HEK293 (cell line): ENCODE results near the gene BCAS3.

ENCODE experiments used
- CTCF ChIA-PET: fragments of 350-600 bp; formaldehyde crosslinking; extraction: SDS; loops from one replicate; lab custom pipeline; 2021; ENCODE audit warnings: antibody characterized with exemption; lab: Yijun Ruan, JAX
- POLR2A ChIA-PET: fragments of 300-600 bp; formaldehyde crosslinking; extraction: SDS; loops from one replicate; lab custom pipeline; 2020; ENCODE audit warnings: antibody characterized with exemption, inconsistent platforms; lab: Yijun Ruan, JAX
- H3K27ac ChIP-seq: fragments of 200-500 bp; sonication (Bioruptor generic); 2 replicates; pipeline ENCODE4 v1.5.1; 2014; ENCODE audit warnings: low read depth, low read length, control low read depth, inconsistent platforms; ENCODE audit errors: extremely low read depth
- H3K36me3 ChIP-seq, 2 experiments: fragments of 200-500 bp in 1 of 2; sonication (Bioruptor generic) in 1 of 2; 1 replicate in 1 of 2; 2 replicates in 1 of 2; pipeline ENCODE4 v1.5.1; 2014 to 2017; ENCODE audit warnings: inconsistent platforms in 2 of 2, low read length in 2 of 2; ENCODE audit not compliant: control insufficient read depth in 2 of 2, insufficient read depth in 1 of 2
- H3K4me1 ChIP-seq: fragments of 200-500 bp; sonication (Bioruptor generic); 2 replicates; pipeline ENCODE4 v1.5.1; 2014; ENCODE audit warnings: mild to moderate bottlenecking, low read length, inconsistent platforms; ENCODE audit not compliant: control insufficient read depth, insufficient read depth
- H3K4me3 ChIP-seq: 2 replicates; pipeline ENCODE4 v1.5.1; 2011; ENCODE audit warnings: low read depth, mild to moderate bottlenecking, control low read depth, low read length, moderate library complexity
- H3K9me3 ChIP-seq: fragments of 200-500 bp; sonication (Bioruptor generic); 2 replicates; pipeline ENCODE4 v1.5.1; 2014; ENCODE audit warnings: low read depth, low read length, inconsistent platforms; ENCODE audit not compliant: control insufficient read depth, insufficient read depth
- FEZF1 ChIP-seq: fragments of 450-650 bp; formaldehyde crosslinking; IDR thresholded peaks from 2 replicates; pipeline ENCODE4 v1.5.1; 2016; ENCODE audit warnings: missing biosample characterization, missing genetic modification characterization
- HIC1 ChIP-seq: fragments of 450-650 bp; formaldehyde crosslinking; IDR thresholded peaks from 2 replicates; pipeline ENCODE4 v1.5.1; 2016; ENCODE audit warnings: missing biosample characterization, missing genetic modification characterization
- MZF1 ChIP-seq: fragments of 450-650 bp; formaldehyde crosslinking; IDR thresholded peaks from 2 replicates; pipeline ENCODE4 v1.5.1; 2017; ENCODE audit warnings: missing biosample characterization, missing genetic modification characterization, borderline replicate concordance
- OVOL3 ChIP-seq: fragments of 450-650 bp; formaldehyde crosslinking; IDR thresholded peaks from 2 replicates; pipeline ENCODE4 v1.5.1; 2016; ENCODE audit warnings: missing biosample characterization, missing genetic modification characterization
- PRDM4 ChIP-seq: fragments of 450-650 bp; formaldehyde crosslinking; IDR thresholded peaks from 2 replicates; pipeline ENCODE4 v1.5.1; 2017; ENCODE audit warnings: missing biosample characterization, missing genetic modification characterization
- RBAK ChIP-seq: fragments of 450-650 bp; formaldehyde crosslinking; IDR thresholded peaks from 2 replicates; pipeline ENCODE4 v1.5.1; 2016; ENCODE audit warnings: missing biosample characterization, missing genetic modification characterization
- SETDB1 ChIP-seq: IDR thresholded peaks from one replicate; pipeline ENCODE4 v1.6.1; 2017; ENCODE audit warnings: mild to moderate bottlenecking, low read length, moderate library complexity, mixed read lengths; ENCODE audit not compliant: insufficient read length
- ZNF10 ChIP-seq: fragments of 450-650 bp; formaldehyde crosslinking; IDR thresholded peaks from 2 replicates; pipeline ENCODE4 v1.5.1; 2017; ENCODE audit warnings: missing biosample characterization, missing genetic modification characterization
- ZNF133 ChIP-seq: fragments of 450-650 bp; formaldehyde crosslinking; IDR thresholded peaks from 2 replicates; pipeline ENCODE4 v1.5.1; 2016; ENCODE audit warnings: missing biosample characterization, missing genetic modification characterization
- ZNF157 ChIP-seq: fragments of 450-650 bp; formaldehyde crosslinking; IDR thresholded peaks from 2 replicates; pipeline ENCODE4 v1.5.1; 2016; ENCODE audit warnings: missing biosample characterization, missing genetic modification characterization
- ZNF248 ChIP-seq: fragments of 450-650 bp; formaldehyde crosslinking; IDR thresholded peaks from 2 replicates; pipeline ENCODE4 v1.5.1; 2017; ENCODE audit warnings: missing biosample characterization, missing genetic modification characterization
- ZNF341 ChIP-seq: fragments of 450-650 bp; formaldehyde crosslinking; IDR thresholded peaks from 2 replicates; pipeline ENCODE4; 2016; ENCODE audit warnings: low read depth, missing biosample characterization, missing genetic modification characterization
- ZNF362 ChIP-seq: fragments of 450-650 bp; formaldehyde crosslinking; IDR thresholded peaks from 2 replicates; pipeline ENCODE4 v1.5.1; 2016; ENCODE audit warnings: missing biosample characterization, missing genetic modification characterization
- ZNF366 ChIP-seq: fragments of 450-650 bp; formaldehyde crosslinking; conservative IDR thresholded peaks from 2 replicates; pipeline ENCODE4 v1.5.1; 2016; ENCODE audit warnings: missing biosample characterization, missing genetic modification characterization
- ZNF426 ChIP-seq: fragments of 450-650 bp; formaldehyde crosslinking; IDR thresholded peaks from 2 replicates; pipeline ENCODE4 v1.5.1; 2017; ENCODE audit warnings: missing biosample characterization, missing genetic modification characterization, mild to moderate bottlenecking, inconsistent platforms, moderate library complexity
- ZNF449 ChIP-seq: fragments of 450-650 bp; formaldehyde crosslinking; IDR thresholded peaks from 2 replicates; pipeline ENCODE4 v1.5.1; 2017; ENCODE audit warnings: missing biosample characterization, mild to moderate bottlenecking, missing genetic modification characterization, moderate library complexity
- ZNF548 ChIP-seq: fragments of 450-650 bp; formaldehyde crosslinking; IDR thresholded peaks from 2 replicates; pipeline ENCODE4 v1.5.1; 2016; ENCODE audit warnings: missing biosample characterization, missing genetic modification characterization
- ZNF768 ChIP-seq: fragments of 450-650 bp; formaldehyde crosslinking; IDR thresholded peaks from 2 replicates; pipeline ENCODE4 v1.5.1; 2018; ENCODE audit warnings: missing biosample characterization, mild to moderate bottlenecking, missing genetic modification characterization
- ZNF843 ChIP-seq: fragments of 450-650 bp; formaldehyde crosslinking; IDR thresholded peaks from 2 replicates; pipeline ENCODE4 v1.5.1; 2016; ENCODE audit warnings: missing biosample characterization, missing genetic modification characterization
- ZSCAN18 ChIP-seq: fragments of 450-650 bp; formaldehyde crosslinking; IDR thresholded peaks from 2 replicates; pipeline ENCODE4 v1.5.1; 2016; ENCODE audit warnings: missing biosample characterization, missing genetic modification characterization
- ZSCAN23 ChIP-seq: fragments of 450-650 bp; formaldehyde crosslinking; IDR thresholded peaks from 2 replicates; pipeline ENCODE4 v1.5.1; 2016; ENCODE audit warnings: missing biosample characterization, missing genetic modification characterization
- ZSCAN5A ChIP-seq: fragments of 450-650 bp; formaldehyde crosslinking; IDR thresholded peaks from 2 replicates; pipeline ENCODE4 v1.5.1; 2016; ENCODE audit warnings: missing biosample characterization, missing genetic modification characterization

The BCAS3 gene

GRCh38 chr17:61149862-61150362 lies 472.3 kb downstream of the BCAS3 start (continued):
- peak; percentile 23; the same call in 1 of the 2 replicates for TF ChIP-seq PRDM4 (tag by site-specific recombination)
- no peak for TF ChIP-seq ZNF548 (tag by site-specific recombination)
- TF ChIP-seq SETDB1, result peak; percentile 78
- no peak for TF ChIP-seq ZSCAN23
- peak; percentile 44; the same call in 1 of the 2 replicates for TF ChIP-seq ZNF341
- TF ChIP-seq RBAK (tag by site-specific recombination), result no peak
- TF ChIP-seq ZNF366 (tag by site-specific recombination), result 0 out of 2 replicates have a peak, but pooled peaks have one; percentile 10
- no peak for TF ChIP-seq ZNF426
- peak; percentile 43; the same call in 1 of the 2 replicates for TF ChIP-seq ZNF843 (tag by site-specific recombination)
- no peak for TF ChIP-seq ZNF362 (tag by site-specific recombination)
- TF ChIP-seq HIC1 (tag by site-specific recombination), result no peak
- no peak for TF ChIP-seq ZNF768 (tag by site-specific recombination)
- no peak for TF ChIP-seq ZNF157 (tag by site-specific recombination)
- TF ChIP-seq, all 188 proteins: peak for 20

- peak; percentile 77; the same call in 1 of the 2 replicates for TF ChIP-seq MZF1
- TF ChIP-seq ZNF449, result no peak
- TF ChIP-seq, all 188 proteins: peak for 1
- Histone ChIP-seq H3K4me3 (no peak overlapping the region), H3K9me3 (no peaks in the 10 kb centered on the region), H3K27ac (no peak overlapping the region), H3K4me1 (peaks cover 24% of the 10 kb centered on the region), H3K36me3 (no peaks in the 10 kb centered on the region)
- ChIA-PET CTCF (no interaction called here), POLR2A (no interaction called here)
Observed at GRCh38 chr17:61150686-61151299, 473.1 kb downstream of the BCAS3 start.

GRCh38 chr17:61152898-61153297 lies 475.2 kb downstream of the BCAS3 start:
- CTCF ChIA-PET, result no interaction called here
- TF ChIP-seq FEZF1 (peak; percentile 90), OVOL3 (tag by site-specific recombination) (no peak), ZSCAN18 (tag by site-specific recombination) (no peak), ZNF10 (tag by site-specific recombination) (no peak), ZSCAN5A (tag by site-specific recombination) (no peak), ZNF133 (tag by site-specific recombination) (no peak), ZNF248 (no peak), ZNF843 (tag by site-specific recombination) (no peak)

More at GRCh38 chr17:61152898-61153297, 475.2 kb downstream of the BCAS3 start:
- Histone ChIP-seq H3K27ac (no peak overlapping the region), H3K36me3 (no peaks in the 10 kb centered on the region), H3K4me3 (no peak overlapping the region), H3K4me1 (peaks cover 40% of the 10 kb centered on the region), H3K9me3 (no peaks in the 10 kb centered on the region)
- POLR2A ChIA-PET, result no interaction called here
